Measurements from ENCODE around the gene EPAS1.

DNA sequence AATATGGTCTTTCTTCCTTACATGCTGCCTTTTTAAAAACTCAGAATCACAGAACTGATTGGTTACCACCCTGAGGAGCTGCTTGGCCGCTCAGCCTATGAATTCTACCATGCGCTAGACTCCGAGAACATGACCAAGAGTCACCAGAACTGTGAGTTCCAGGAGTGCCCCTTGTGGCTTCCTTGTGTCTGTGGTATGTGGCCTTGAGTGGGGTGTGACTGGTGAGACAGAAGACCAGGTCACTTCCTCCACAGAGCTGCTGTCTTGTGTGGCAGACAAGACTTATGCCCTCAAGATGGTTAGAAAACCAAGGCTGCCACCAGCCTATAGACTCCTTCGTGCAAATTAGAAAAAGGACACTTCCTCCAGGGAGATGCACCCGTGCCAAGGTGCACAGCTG, 72.6 kb downstream of the EPAS1 start:
- TF ChIP-seq, protein P1, sequence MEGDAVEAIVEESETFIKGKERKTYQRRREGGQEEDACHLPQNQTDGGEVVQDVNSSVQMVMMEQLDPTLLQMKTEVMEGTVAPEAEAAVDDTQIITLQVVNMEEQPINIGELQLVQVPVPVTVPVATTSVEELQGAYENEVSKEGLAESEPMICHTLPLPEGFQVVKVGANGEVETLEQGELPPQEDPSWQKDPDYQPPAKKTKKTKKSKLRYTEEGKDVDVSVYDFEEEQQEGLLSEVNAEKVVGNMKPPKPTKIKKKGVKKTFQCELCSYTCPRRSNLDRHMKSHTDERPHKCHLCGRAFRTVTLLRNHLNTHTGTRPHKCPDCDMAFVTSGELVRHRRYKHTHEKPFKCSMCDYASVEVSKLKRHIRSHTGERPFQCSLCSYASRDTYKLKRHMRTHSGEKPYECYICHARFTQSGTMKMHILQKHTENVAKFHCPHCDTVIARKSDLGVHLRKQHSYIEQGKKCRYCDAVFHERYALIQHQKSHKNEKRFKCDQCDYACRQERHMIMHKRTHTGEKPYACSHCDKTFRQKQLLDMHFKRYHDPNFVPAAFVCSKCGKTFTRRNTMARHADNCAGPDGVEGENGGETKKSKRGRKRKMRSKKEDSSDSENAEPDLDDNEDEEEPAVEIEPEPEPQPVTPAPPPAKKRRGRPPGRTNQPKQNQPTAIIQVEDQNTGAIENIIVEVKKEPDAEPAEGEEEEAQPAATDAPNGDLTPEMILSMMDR (IDR thresholded peaks at IDR 0.05; ENCODE audit: low read depth, low read length, missing input control): no peak
- TF ChIP-seq JUND (IDR thresholded peaks at IDR 0.05) (no peak), RAD21 (IDR thresholded peaks at IDR 0.05) (no peak), HNF4A (conservative IDR thresholded peaks at IDR 0.05) (no peak), YY1 (IDR thresholded peaks at IDR 0.05) (no peak), TAF1 (conservative IDR thresholded peaks at IDR 0.05) (no peak), RXRA (IDR thresholded peaks at IDR 0.05) (no peak), SP1 (IDR thresholded peaks at IDR 0.05) (no peak), GABPA (IDR thresholded peaks at IDR 0.05 in 1 of 2, conservative IDR thresholded peaks at IDR 0.05 in 1 of 2) (no peak), FOXA1 (IDR thresholded peaks at IDR 0.05) (no peak)
- TF ChIP-seq, protein P2, sequence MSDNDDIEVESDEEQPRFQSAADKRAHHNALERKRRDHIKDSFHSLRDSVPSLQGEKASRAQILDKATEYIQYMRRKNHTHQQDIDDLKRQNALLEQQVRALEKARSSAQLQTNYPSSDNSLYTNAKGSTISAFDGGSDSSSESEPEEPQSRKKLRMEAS (IDR thresholded peaks at IDR 0.05): no peak
- TF ChIP-seq, protein P3, sequence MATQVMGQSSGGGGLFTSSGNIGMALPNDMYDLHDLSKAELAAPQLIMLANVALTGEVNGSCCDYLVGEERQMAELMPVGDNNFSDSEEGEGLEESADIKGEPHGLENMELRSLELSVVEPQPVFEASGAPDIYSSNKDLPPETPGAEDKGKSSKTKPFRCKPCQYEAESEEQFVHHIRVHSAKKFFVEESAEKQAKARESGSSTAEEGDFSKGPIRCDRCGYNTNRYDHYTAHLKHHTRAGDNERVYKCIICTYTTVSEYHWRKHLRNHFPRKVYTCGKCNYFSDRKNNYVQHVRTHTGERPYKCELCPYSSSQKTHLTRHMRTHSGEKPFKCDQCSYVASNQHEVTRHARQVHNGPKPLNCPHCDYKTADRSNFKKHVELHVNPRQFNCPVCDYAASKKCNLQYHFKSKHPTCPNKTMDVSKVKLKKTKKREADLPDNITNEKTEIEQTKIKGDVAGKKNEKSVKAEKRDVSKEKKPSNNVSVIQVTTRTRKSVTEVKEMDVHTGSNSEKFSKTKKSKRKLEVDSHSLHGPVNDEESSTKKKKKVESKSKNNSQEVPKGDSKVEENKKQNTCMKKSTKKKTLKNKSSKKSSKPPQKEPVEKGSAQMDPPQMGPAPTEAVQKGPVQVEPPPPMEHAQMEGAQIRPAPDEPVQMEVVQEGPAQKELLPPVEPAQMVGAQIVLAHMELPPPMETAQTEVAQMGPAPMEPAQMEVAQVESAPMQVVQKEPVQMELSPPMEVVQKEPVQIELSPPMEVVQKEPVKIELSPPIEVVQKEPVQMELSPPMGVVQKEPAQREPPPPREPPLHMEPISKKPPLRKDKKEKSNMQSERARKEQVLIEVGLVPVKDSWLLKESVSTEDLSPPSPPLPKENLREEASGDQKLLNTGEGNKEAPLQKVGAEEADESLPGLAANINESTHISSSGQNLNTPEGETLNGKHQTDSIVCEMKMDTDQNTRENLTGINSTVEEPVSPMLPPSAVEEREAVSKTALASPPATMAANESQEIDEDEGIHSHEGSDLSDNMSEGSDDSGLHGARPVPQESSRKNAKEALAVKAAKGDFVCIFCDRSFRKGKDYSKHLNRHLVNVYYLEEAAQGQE (IDR thresholded peaks at IDR 0.05): no peak

Data from liver (tissue), 3 donors.